ENCODE data around the gene CTDP1.

The CTDP1 gene

GRCh38 chr18:79695856-79696850, 16.6 kb downstream of the CTDP1 start:
- no peak for DNase-seq (ENCODE audit: low read depth)
- TF ChIP-seq, protein P1, sequence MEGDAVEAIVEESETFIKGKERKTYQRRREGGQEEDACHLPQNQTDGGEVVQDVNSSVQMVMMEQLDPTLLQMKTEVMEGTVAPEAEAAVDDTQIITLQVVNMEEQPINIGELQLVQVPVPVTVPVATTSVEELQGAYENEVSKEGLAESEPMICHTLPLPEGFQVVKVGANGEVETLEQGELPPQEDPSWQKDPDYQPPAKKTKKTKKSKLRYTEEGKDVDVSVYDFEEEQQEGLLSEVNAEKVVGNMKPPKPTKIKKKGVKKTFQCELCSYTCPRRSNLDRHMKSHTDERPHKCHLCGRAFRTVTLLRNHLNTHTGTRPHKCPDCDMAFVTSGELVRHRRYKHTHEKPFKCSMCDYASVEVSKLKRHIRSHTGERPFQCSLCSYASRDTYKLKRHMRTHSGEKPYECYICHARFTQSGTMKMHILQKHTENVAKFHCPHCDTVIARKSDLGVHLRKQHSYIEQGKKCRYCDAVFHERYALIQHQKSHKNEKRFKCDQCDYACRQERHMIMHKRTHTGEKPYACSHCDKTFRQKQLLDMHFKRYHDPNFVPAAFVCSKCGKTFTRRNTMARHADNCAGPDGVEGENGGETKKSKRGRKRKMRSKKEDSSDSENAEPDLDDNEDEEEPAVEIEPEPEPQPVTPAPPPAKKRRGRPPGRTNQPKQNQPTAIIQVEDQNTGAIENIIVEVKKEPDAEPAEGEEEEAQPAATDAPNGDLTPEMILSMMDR (conservative IDR thresholded peaks at IDR 0.05; ENCODE audit: low read depth, low read length) = no peak

GRCh38 chr18:79697178-79697577, 17.6 kb downstream of the CTDP1 start:
- no peak overlapping the region for H3K4me3 ChIP-seq (ENCODE audit: low read length)
- no peak for DNase-seq (ENCODE audit: low read depth)
- TF ChIP-seq, protein P1 (conservative IDR thresholded peaks at IDR 0.05; ENCODE audit: low read depth, low read length) = no peak

More at GRCh38 chr18:79695856-79696850, 16.6 kb downstream of the CTDP1 start:
- H3K4me3 ChIP-seq (ENCODE audit: low read length) = no peak overlapping the region

GRCh38 chr18:79697976-79698375, 18.4 kb downstream of the CTDP1 start:
- H3K4me3 ChIP-seq (ENCODE audit: low read length) = no peak overlapping the region
- DNase-seq (ENCODE audit: low read depth) = no peak
- TF ChIP-seq, protein P1 (conservative IDR thresholded peaks at IDR 0.05; ENCODE audit: low read depth, low read length) = no peak

DNA sequence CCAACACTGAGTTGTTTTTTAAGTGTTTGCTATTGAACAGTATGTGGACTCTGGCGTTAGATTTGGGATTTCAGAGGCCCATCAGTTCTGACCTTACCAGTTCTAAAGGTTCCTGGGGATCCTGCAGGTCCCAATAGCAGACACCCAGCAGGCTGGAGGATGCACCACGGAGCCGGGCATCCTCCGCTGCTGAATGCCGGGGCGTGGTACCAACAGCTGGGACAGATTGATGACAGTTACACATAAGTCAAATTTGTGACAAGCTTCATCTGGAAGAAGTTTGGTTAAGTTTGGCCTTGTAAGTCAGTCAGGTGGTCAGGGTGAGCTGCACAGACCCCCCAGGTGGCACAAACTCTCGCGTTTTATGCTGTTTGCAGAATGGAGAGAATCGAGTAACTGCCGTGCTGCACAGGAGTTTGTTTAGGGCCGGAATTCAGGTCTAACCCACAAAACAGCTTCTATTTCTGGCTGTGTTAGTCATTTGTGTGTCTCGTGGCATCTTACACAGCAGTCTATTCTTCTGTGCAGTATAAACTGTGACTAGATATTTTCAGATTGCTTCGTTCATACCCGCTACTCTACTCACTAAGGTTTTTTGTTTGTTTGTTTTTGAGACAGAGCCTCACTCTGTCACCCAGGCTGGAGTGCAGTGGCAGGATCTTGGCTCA, 19.2 kb downstream of the CTDP1 start:
- TF ChIP-seq, protein P1 (conservative IDR thresholded peaks at IDR 0.05; ENCODE audit: low read depth, low read length) = no peak
- DNase-seq (ENCODE audit: low read depth) = no peak
- H3K4me3 ChIP-seq (ENCODE audit: low read length) = no peak overlapping the region

GRCh38 chr18:79699653-79700052, 20.1 kb downstream of the CTDP1 start:
- H3K4me3 ChIP-seq (ENCODE audit: low read length) = no peak overlapping the region
- TF ChIP-seq, protein P1 (conservative IDR thresholded peaks at IDR 0.05; ENCODE audit: low read depth, low read length) = no peak
- DNase-seq (ENCODE audit: low read depth) = no peak

- no peak overlapping the region for H3K4me3 ChIP-seq (ENCODE audit: low read length)
- no peak for DNase-seq (ENCODE audit: low read depth)
- TF ChIP-seq, protein P1 (conservative IDR thresholded peaks at IDR 0.05; ENCODE audit: low read depth, low read length) = no peak
Observed at GRCh38 chr18:79702906-79703305, 23.3 kb downstream of the CTDP1 start.
